ENCODE measurements around the gene DYSF. TPM values are rescaled to one million over a fixed set of nuclear protein-coding genes. Genes with fewer than 3 reads are reported as not detected.

Gene DYSF
- total RNA-seq, 4 donors from 2014 or later: 1.7 to 5.0 (median 2.6) TPM

DNA sequence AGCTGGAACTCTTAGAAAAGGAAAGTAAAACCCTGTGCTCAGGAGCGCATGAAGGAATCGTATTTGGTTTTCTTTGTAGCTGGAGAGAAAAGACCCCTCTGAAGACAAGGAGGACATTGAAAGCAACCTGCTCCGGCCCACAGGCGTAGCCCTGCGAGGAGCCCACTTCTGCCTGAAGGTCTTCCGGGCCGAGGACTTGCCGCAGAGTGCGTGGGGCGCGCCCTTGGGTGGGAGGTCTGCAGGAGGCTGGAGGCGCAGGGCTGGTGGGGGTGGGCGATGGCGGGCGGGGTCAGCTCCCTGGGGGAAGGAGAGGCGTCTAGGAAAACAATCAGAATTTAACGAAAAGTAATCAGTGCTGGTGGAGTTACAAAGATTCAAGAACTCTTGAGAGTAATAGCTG is 72.8 kb downstream of the DYSF start:
- peak in 1 of 2 donors; percentile 30 for DNase-seq (ENCODE audit: low spot score in 2 of 2)
- no peak overlapping the region for H3K27ac ChIP-seq
- H3K27me3 ChIP-seq: peaks cover 16% of the 10 kb centered on the region
- WGBS: 85% methylated on average over 17 of the region's 17 CpGs
- H3K4me1 ChIP-seq: no peaks in the 10 kb centered on the region
- H3K9me3 ChIP-seq: no peaks in the 10 kb centered on the region
- H3K4me3 ChIP-seq: no peak overlapping the region
- no peaks in the 10 kb centered on the region for H3K36me3 ChIP-seq
- TF ChIP-seq EP300 (IDR thresholded peaks at IDR 0.05) (no peak), POLR2A (IDR thresholded peaks at IDR 0.05) (no peak), POLR2AphosphoS5 (IDR thresholded peaks at IDR 0.05) (no peak)
- TF ChIP-seq, protein P1, sequence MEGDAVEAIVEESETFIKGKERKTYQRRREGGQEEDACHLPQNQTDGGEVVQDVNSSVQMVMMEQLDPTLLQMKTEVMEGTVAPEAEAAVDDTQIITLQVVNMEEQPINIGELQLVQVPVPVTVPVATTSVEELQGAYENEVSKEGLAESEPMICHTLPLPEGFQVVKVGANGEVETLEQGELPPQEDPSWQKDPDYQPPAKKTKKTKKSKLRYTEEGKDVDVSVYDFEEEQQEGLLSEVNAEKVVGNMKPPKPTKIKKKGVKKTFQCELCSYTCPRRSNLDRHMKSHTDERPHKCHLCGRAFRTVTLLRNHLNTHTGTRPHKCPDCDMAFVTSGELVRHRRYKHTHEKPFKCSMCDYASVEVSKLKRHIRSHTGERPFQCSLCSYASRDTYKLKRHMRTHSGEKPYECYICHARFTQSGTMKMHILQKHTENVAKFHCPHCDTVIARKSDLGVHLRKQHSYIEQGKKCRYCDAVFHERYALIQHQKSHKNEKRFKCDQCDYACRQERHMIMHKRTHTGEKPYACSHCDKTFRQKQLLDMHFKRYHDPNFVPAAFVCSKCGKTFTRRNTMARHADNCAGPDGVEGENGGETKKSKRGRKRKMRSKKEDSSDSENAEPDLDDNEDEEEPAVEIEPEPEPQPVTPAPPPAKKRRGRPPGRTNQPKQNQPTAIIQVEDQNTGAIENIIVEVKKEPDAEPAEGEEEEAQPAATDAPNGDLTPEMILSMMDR (IDR thresholded peaks at IDR 0.05): no peak

DNA sequence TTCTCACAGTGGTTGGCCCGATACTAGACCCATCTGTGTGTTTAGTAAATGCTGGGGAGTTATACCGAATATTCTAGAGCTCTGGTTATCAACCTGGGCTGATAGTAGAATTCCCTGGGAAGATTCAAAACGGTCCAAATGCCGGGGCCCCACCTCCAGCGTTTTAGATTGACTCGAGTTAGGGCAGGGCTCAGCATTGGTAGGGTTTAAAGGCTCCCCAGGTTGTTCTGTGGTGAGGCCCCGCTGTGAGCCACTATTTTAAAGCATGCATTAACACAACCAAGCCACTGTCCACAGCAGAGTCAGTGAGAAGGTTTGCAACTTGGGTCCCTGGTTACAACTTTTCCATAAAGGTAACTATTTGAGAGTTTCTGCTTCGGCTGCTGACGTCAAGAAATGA is 73.6 kb downstream of the DYSF start:
- Histone ChIP-seq H3K27ac (no peak overlapping the region), H3K36me3 (no peaks in the 10 kb centered on the region), H3K4me1 (no peaks in the 10 kb centered on the region), H3K4me3 (no peak overlapping the region), H3K27me3 (peaks cover 16% of the 10 kb centered on the region), H3K9me3 (no peaks in the 10 kb centered on the region)
- TF ChIP-seq POLR2A (IDR thresholded peaks at IDR 0.05): no peak
- no peak for TF ChIP-seq POLR2AphosphoS5 (IDR thresholded peaks at IDR 0.05)
- TF ChIP-seq, protein P1 (IDR thresholded peaks at IDR 0.05): no peak
- TF ChIP-seq EP300 (IDR thresholded peaks at IDR 0.05): no peak
- DNase-seq (ENCODE audit: low spot score in 2 of 2): peak in 1 of 2 donors; percentile 30
- 92% methylated on average over 6 of the region's 9 CpGs for WGBS

DNA sequence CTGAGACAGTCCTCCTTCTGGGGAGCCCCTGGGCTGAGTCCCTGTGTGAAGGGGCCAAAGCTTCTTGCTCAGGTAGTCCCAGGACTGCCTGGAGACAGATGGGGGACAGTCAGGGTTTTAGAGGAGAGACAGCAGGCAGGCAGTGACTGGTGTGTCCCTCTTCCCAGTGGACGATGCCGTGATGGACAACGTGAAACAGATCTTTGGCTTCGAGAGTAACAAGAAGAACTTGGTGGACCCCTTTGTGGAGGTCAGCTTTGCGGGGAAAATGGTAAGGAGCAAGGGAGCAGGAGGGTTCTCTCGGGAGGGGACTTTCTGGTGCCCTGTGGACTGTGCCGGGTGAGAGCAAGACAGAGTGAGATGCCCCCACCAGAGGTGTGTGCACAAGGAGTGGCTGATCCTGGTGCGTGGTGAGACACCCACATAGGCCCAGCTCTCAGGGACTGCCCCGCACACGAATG is 74.8 kb downstream of the DYSF start:
- no peak overlapping the region for H3K27ac ChIP-seq
- WGBS: 90% methylated on average over 10 of the region's 10 CpGs
- no peaks in the 10 kb centered on the region for H3K4me1 ChIP-seq
- peaks cover 16% of the 10 kb centered on the region for H3K27me3 ChIP-seq
- H3K9me3 ChIP-seq: no peaks in the 10 kb centered on the region
- no peaks in the 10 kb centered on the region for H3K36me3 ChIP-seq
- DNase-seq (ENCODE audit: low spot score in 2 of 2): peak in 1 of 2 donors; percentile 36
- no peak overlapping the region for H3K4me3 ChIP-seq
- TF ChIP-seq, protein P1 (IDR thresholded peaks at IDR 0.05): no peak
- TF ChIP-seq POLR2A (IDR thresholded peaks at IDR 0.05) (no peak), EP300 (IDR thresholded peaks at IDR 0.05) (no peak), POLR2AphosphoS5 (IDR thresholded peaks at IDR 0.05) (no peak)

DNA sequence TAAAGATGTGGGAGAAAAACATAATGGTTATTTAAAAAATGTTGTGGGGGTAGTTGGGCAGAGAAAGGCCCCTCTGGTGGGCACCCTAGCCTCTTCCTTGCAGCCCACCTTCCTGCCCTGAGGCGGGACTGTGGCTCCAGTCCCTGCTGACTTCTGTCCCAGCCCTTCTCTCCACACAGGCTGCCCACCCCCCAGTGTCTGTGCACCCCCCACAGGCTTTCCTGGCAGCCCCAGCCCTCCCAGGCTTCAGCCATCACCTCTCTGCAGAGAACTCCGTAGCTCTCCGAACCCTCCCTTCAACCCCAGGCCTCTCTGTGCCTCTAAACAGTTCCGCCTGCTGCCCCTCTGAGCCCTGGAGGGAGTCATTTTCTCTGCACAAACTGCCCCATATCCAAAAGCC is 75.4 kb downstream of the DYSF start:
- H3K9me3 ChIP-seq: no peaks in the 10 kb centered on the region
- no peak overlapping the region for H3K4me3 ChIP-seq
- no peak overlapping the region for H3K27ac ChIP-seq
- TF ChIP-seq POLR2A (IDR thresholded peaks at IDR 0.05) (no peak), POLR2AphosphoS5 (IDR thresholded peaks at IDR 0.05) (no peak), EP300 (IDR thresholded peaks at IDR 0.05) (no peak)
- TF ChIP-seq, protein P1 (IDR thresholded peaks at IDR 0.05): no peak
- no peaks in the 10 kb centered on the region for H3K36me3 ChIP-seq
- H3K27me3 ChIP-seq: peaks cover 16% of the 10 kb centered on the region
- no peaks in the 10 kb centered on the region for H3K4me1 ChIP-seq
- peak in 1 of 2 donors; percentile 24 for DNase-seq (ENCODE audit: low spot score in 2 of 2)
- 97% methylated on average over 4 of the region's 4 CpGs for WGBS

DNA sequence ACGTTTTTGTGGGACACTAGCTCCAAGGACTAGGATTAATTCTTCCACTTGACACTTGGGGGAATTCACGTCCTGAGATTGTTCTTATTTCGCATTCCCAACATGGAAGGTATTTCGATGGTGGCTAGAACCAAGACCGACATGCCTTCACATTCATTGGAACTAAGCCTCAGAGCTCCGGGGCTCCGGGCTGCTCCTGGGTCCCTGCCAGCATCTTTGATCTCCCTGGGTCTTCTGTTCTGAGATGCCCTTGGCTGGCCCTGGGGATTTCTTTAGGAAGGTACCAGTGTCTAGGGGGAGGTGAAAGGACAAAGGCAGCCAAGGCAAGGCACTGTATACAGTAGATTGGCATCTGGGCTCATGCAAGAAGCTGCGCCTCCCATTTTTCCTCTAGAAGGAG is 76.8 kb downstream of the DYSF start:
- DNase-seq (ENCODE audit: low spot score in 2 of 2): peak in 1 of 2 donors; percentile 34
- 50% methylated on average over 8 of the region's 8 CpGs for WGBS
- no peaks in the 10 kb centered on the region for H3K36me3 ChIP-seq

More for the DNA sequence above, 76.8 kb downstream of the DYSF start:
- H3K4me3 ChIP-seq: no peak overlapping the region
- no peaks in the 10 kb centered on the region for H3K9me3 ChIP-seq
- H3K4me1 ChIP-seq: no peaks in the 10 kb centered on the region
- H3K27me3 ChIP-seq: peaks cover 14% of the 10 kb centered on the region
- H3K27ac ChIP-seq: no peak overlapping the region
- TF ChIP-seq POLR2AphosphoS5 (IDR thresholded peaks at IDR 0.05) (no peak), POLR2A (IDR thresholded peaks at IDR 0.05) (no peak), EP300 (IDR thresholded peaks at IDR 0.05) (no peak)
- TF ChIP-seq, protein P1 (IDR thresholded peaks at IDR 0.05): no peak
